Tibial nerve (tissue), 4 donors: Measurements from ENCODE around the gene CARD14. TPM values are rescaled to one million over a fixed set of nuclear protein-coding genes. Genes with fewer than 3 reads are reported as not detected.

ENCODE experiments used
- DNase-seq, 2 donors: peaks; one replicate each; pipeline ENCODE4 v3.0.0-alpha.2; 2019; ENCODE audit warnings: low spot score in 2 of 2
- H3K27ac ChIP-seq, 4 donors: fragments of 200-600 bp; sonication (generic) in 3 of 4; one replicate each; pipeline ENCODE4 v1.5.1; 2017 to 2019; ENCODE audit warnings: mild to moderate bottlenecking in 1 of 4
- H3K27me3 ChIP-seq, 2 donors: fragments of 200-600 bp; sonication (generic) in 1 of 2; one replicate each; pipeline versions ENCODE4 v1.5.1 to v1.6.0; 2017 to 2019
- H3K36me3 ChIP-seq, 3 donors: fragments of 200-600 bp; sonication (generic); one replicate each; pipeline ENCODE4 v1.5.1; 2018 to 2019
- H3K4me1 ChIP-seq, 4 donors: fragments of 200-600 bp; sonication (generic) in 3 of 4; one replicate each; pipeline ENCODE4 v1.5.1; 2017 to 2019
- H3K4me3 ChIP-seq, 4 donors: fragments of 200-600 bp; sonication (generic) in 3 of 4; one replicate each; pipeline ENCODE4 v1.5.1; 2017 to 2019; ENCODE audit warnings: mild to moderate bottlenecking in 1 of 4, moderate library complexity in 1 of 4
- H3K9me3 ChIP-seq, 4 donors: fragments of 200-600 bp; sonication (generic) in 3 of 4; one replicate each; pipeline ENCODE4 v1.5.1; 2017 to 2019
- CTCF ChIP-seq, 5 experiments: fragments of 200-600 bp in 3 of 5; fragments of 450-650 bp in 2 of 5; sonication (generic) in 3 of 5; IDR thresholded peaks; one replicate each; pipeline ENCODE4 v1.5.1; 2016 to 2019; ENCODE audit warnings: antibody characterized with exemption in 5 of 5, mild to moderate bottlenecking in 3 of 5, moderate library complexity in 2 of 5
- EP300 ChIP-seq, 2 donors: sonication (generic); formaldehyde crosslinking; IDR thresholded peaks; one replicate each; pipeline ENCODE4 v1.6.1; 2017; ENCODE audit warnings: antibody characterized with exemption in 2 of 2, mild to moderate bottlenecking in 1 of 2
- POLR2A ChIP-seq, 2 donors: fragments of 450-650 bp; IDR thresholded peaks; one replicate each; pipeline ENCODE4 v1.6.1; 2017; ENCODE audit warnings: antibody characterized with exemption in 2 of 2, mild to moderate bottlenecking in 2 of 2, moderate library complexity in 2 of 2
- WGBS, 2 donors: methylation state at CpG; one replicate each; pipeline ENCODE4 v1.1.5; 2018; 5-methylcytosine and 5-hydroxymethylcytosine counted together
- total RNA-seq, 4 donors: library from RNA; depleted of rRNA; stranded (reverse); fragments of >200 nt; gene quantifications; one replicate each; pipeline ENCODE4 v1.1.0, GENCODE V29; 2016

CARD14 gene
- total RNA-seq, 4 donors from 2014 or later, result 0.22 to 4.4 (median 1.3) TPM

- no peak for TF ChIP-seq EP300 (IDR thresholded peaks at IDR 0.05)
- TF ChIP-seq CTCF (IDR thresholded peaks at IDR 0.05), result no peak
- no peak for TF ChIP-seq POLR2A (IDR thresholded peaks at IDR 0.05)
- Histone ChIP-seq H3K4me3 (no peak overlapping the region), H3K36me3 (no peaks in the 10 kb centered on the region), H3K27me3 (peaks cover 0 to 7% of the 10 kb centered on the region in 2 donors), H3K4me1 (no peaks in the 10 kb centered on the region), H3K9me3 (no peaks in the 10 kb centered on the region), H3K27ac (no peak overlapping the region)
- 55 to 63% methylated on average over 14 of the region's 14 CpGs for WGBS, 2 donors
- DNase-seq, result no peak
Observed at GRCh38 chr17:80125656-80126448, 44.0 kb upstream of the CARD14 start.

GRCh38 chr17:80126449-80126715 lies 43.4 kb upstream of the CARD14 start:
- no peak overlapping the region for H3K27ac ChIP-seq
- no peak for DNase-seq
- WGBS, 2 donors, result 67 to 70% methylated on average over 3 of the region's 3 CpGs
- H3K36me3 ChIP-seq, result no peaks in the 10 kb centered on the region
- no peak for TF ChIP-seq POLR2A (IDR thresholded peaks at IDR 0.05)
- TF ChIP-seq EP300 (IDR thresholded peaks at IDR 0.05), result no peak
- TF ChIP-seq CTCF (IDR thresholded peaks at IDR 0.05), result no peak
- no peaks in the 10 kb centered on the region for H3K9me3 ChIP-seq
- H3K4me1 ChIP-seq, result no peaks in the 10 kb centered on the region
- H3K4me3 ChIP-seq, result no peak overlapping the region
- H3K27me3 ChIP-seq, result peaks cover 0 to 7% of the 10 kb centered on the region in 2 donors

- 31 to 33% methylated on average over 4 of the region's 4 CpGs for WGBS, 2 donors
- no peak for TF ChIP-seq EP300 (IDR thresholded peaks at IDR 0.05)
- no peak for TF ChIP-seq CTCF (IDR thresholded peaks at IDR 0.05)
- TF ChIP-seq POLR2A (IDR thresholded peaks at IDR 0.05), result no peak
- H3K27me3 ChIP-seq, result peaks cover 0 to 5% of the 10 kb centered on the region in 2 donors
- no peak overlapping the region for H3K4me3 ChIP-seq
- H3K36me3 ChIP-seq, result peaks cover 0 to 21% (median 0%) of the 10 kb centered on the region in 3 donors
- no peaks in the 10 kb centered on the region for H3K9me3 ChIP-seq
- DNase-seq, result no peak
- H3K4me1 ChIP-seq, result no peaks in the 10 kb centered on the region
- no peak overlapping the region for H3K27ac ChIP-seq
Observed at GRCh38 chr17:80129006-80129565, 40.7 kb upstream of the CARD14 start.

GRCh38 chr17:80130992-80131391 lies 38.8 kb upstream of the CARD14 start:
- WGBS, 2 donors, result 92 to 94% methylated on average over 3 of the region's 3 CpGs
- no peaks in the 10 kb centered on the region for H3K9me3 ChIP-seq
- peaks cover 0 to 41% (median 4%) of the 10 kb centered on the region in 3 donors for H3K36me3 ChIP-seq
- H3K4me1 ChIP-seq, result no peaks in the 10 kb centered on the region
- no peak overlapping the region for H3K4me3 ChIP-seq
- no peak overlapping the region for H3K27ac ChIP-seq
- no peaks in the 10 kb centered on the region for H3K27me3 ChIP-seq
- TF ChIP-seq CTCF (IDR thresholded peaks at IDR 0.05), result no peak
- TF ChIP-seq POLR2A (IDR thresholded peaks at IDR 0.05), result no peak
- no peak for TF ChIP-seq EP300 (IDR thresholded peaks at IDR 0.05)
- no peak for DNase-seq

- Histone ChIP-seq H3K9me3 (no peaks in the 10 kb centered on the region), H3K27me3 (no peaks in the 10 kb centered on the region), H3K4me3 (no peak overlapping the region), H3K36me3 (peaks cover 4 to 61% (median 22%) of the 10 kb centered on the region in 3 donors), H3K27ac (no peak overlapping the region), H3K4me1 (no peaks in the 10 kb centered on the region)
- 79 to 83% methylated on average over 5 of the region's 5 CpGs for WGBS, 2 donors
- TF ChIP-seq CTCF (IDR thresholded peaks at IDR 0.05) (no peak), EP300 (IDR thresholded peaks at IDR 0.05) (no peak), POLR2A (IDR thresholded peaks at IDR 0.05) (no peak)
- DNase-seq, result no peak
Observed at GRCh38 chr17:80132906-80133625, 36.8 kb upstream of the CARD14 start.
